Fibroblast of pulmonary artery (primary cell): ENCODE results near the gene TMEM175.
"Not testable (repeated sequence)": the region's sequence is repeated elsewhere in the genome, so short reads cannot be mapped to it uniquely, and the experiment has no call there.

Source experiments
- DNase-seq: peaks from one replicate; pipeline ENCODE4 v3.0.0-alpha.2; 2010; ENCODE audit warnings: low read depth
- H3K4me3 ChIP-seq: replicated peaks from 2 replicates; pipeline ENCODE4 v1.5.1; 2011; ENCODE audit warnings: low read depth, mild to moderate bottlenecking, control low read depth, low read length, moderate library complexity
- CTCF ChIP-seq: IDR thresholded peaks from 2 replicates; pipeline ENCODE4 v1.5.1; 2011; ENCODE audit warnings: mild to moderate bottlenecking, control low read depth, low read length, inconsistent platforms; ENCODE audit errors: missing control alignments

The TMEM175 gene

GRCh38 chr4:930827-931193 lies 1.4 kb upstream of the TMEM175 start:
- peak overlapping the region; percentile 98 for H3K4me3 ChIP-seq
- no peak for DNase-seq
- TF ChIP-seq CTCF, result no peak

- no peak for TF ChIP-seq CTCF
- H3K4me3 ChIP-seq, result peak overlapping the region; percentile 98
- peak; percentile 28 for DNase-seq
Observed at GRCh38 chr4:931194-931959, 883 bp upstream of the TMEM175 start.

GRCh38 chr4:932713-933070 lies 432 bp downstream of the TMEM175 start:
- peak overlapping the region; percentile 98 for H3K4me3 ChIP-seq
- no peak for DNase-seq
- TF ChIP-seq CTCF, result peak; percentile 18

- not testable (repeated sequence) for DNase-seq, H3K4me3 ChIP-seq
Observed at GRCh38 chr4:939508-939907, 7.2 kb downstream of the TMEM175 start.

- DNase-seq, result no peak
- H3K4me3 ChIP-seq, result no peak overlapping the region
- TF ChIP-seq CTCF, result no peak
Observed at GRCh38 chr4:945274-946102, 13.2 kb downstream of the TMEM175 start.

GRCh38 chr4:946103-946450 lies 13.8 kb downstream of the TMEM175 start:
- DNase-seq, result no peak
- H3K4me3 ChIP-seq, result no peak overlapping the region

More at GRCh38 chr4:946103-946450, 13.8 kb downstream of the TMEM175 start:
- no peak for TF ChIP-seq CTCF
